HG03469 (cell line): ENCODE data around the gene HSBP1L1.

Experiments used
- ATAC-seq: cut with Tn5 transposase; IDR thresholded peaks from one replicate; pipeline ENCODE4 v1.9.1; 2021; ENCODE audit warnings: mild to moderate bottlenecking, moderate library complexity, moderate number of reproducible peaks; ENCODE audit not compliant: unreplicated experiment

The HSBP1L1 gene

GRCh38 chr18:79964330-79965118 lies at the start of gene HSBP1L1:
HSBP1L1 (plus strand) TSS chr18:79964643; CDS start chr18:79964736, 93 bp downstream.
- peak; percentile 82 for ATAC-seq

GRCh38 chr18:79915161-79916127 lies 49.0 kb upstream of the HSBP1L1 start:
- no peak for ATAC-seq

GRCh38 chr18:79916128-79916494 lies 48.3 kb upstream of the HSBP1L1 start:
- ATAC-seq: no peak

GRCh38 chr18:79916546-79917168 lies 47.8 kb upstream of the HSBP1L1 start:
- no peak for ATAC-seq

GRCh38 chr18:79917169-79917852 lies 47.1 kb upstream of the HSBP1L1 start:
- ATAC-seq: no peak

GRCh38 chr18:79917853-79918614 lies 46.4 kb upstream of the HSBP1L1 start:
- no peak for ATAC-seq

- no peak for ATAC-seq
Observed at GRCh38 chr18:79918615-79919011, 45.8 kb upstream of the HSBP1L1 start.

GRCh38 chr18:79919089-79919488 lies 45.4 kb upstream of the HSBP1L1 start:
- no peak for ATAC-seq

- no peak for ATAC-seq
Observed at GRCh38 chr18:79921984-79922965, 42.2 kb upstream of the HSBP1L1 start.

GRCh38 chr18:79922971-79923411 lies 41.5 kb upstream of the HSBP1L1 start:
- no peak for ATAC-seq

GRCh38 chr18:79923896-79924585 lies 40.4 kb upstream of the HSBP1L1 start:
- no peak for ATAC-seq

GRCh38 chr18:79924814-79925731 lies 39.4 kb upstream of the HSBP1L1 start:
- no peak for ATAC-seq

GRCh38 chr18:79926306-79926705 lies 38.1 kb upstream of the HSBP1L1 start:
- no peak for ATAC-seq

GRCh38 chr18:79926715-79927606 lies 37.5 kb upstream of the HSBP1L1 start:
- ATAC-seq: no peak

GRCh38 chr18:79927607-79928562 lies 36.6 kb upstream of the HSBP1L1 start:
- no peak for ATAC-seq
